Aorta (tissue), 5 donors: ENCODE results near the gene AASDH. TPM values are rescaled to one million over a fixed set of nuclear protein-coding genes. Genes with fewer than 3 reads are reported as not detected.
"Not testable (repeated sequence)": the region's sequence is repeated elsewhere in the genome, so short reads cannot be mapped to it uniquely, and the experiment has no call there.

Experiments used
- ATAC-seq: fragments of 200-7000 bp; cut with Tn5 transposase; one replicate; pipeline ENCODE4 v1.9.1; 2022; ENCODE audit warnings: moderate library complexity; ENCODE audit not compliant: low FRiP score
- DNase-seq, 2 donors: peaks; one replicate each; pipeline ENCODE4 v3.0.0-alpha.2; 2020
- H3K27ac ChIP-seq, 2 donors: one replicate each; pipeline ENCODE4 v1.5.1; 2013; ENCODE audit warnings: low read length in 2 of 2, mild to moderate bottlenecking in 2 of 2, moderate library complexity in 2 of 2, control low read depth in 1 of 2, inconsistent platforms in 1 of 2, low read depth in 1 of 2
- H3K27me3 ChIP-seq, 2 donors: one replicate each; pipeline ENCODE4 v1.6.1; 2013; ENCODE audit warnings: control low read depth in 1 of 2, low read length in 1 of 2, mild to moderate bottlenecking in 1 of 2, moderate library complexity in 1 of 2; ENCODE audit not compliant: insufficient read depth in 2 of 2, control insufficient read depth in 1 of 2
- H3K36me3 ChIP-seq, 2 donors: one replicate each; pipeline ENCODE4 v1.6.1; 2013; ENCODE audit warnings: control low read depth in 1 of 2, low read length in 1 of 2, mild to moderate bottlenecking in 1 of 2; ENCODE audit not compliant: insufficient read depth in 2 of 2, control insufficient read depth in 1 of 2
- H3K4me1 ChIP-seq, 2 donors: one replicate each; pipeline ENCODE4 v1.6.1; 2013; ENCODE audit warnings: low read length in 2 of 2, control low read depth in 1 of 2, mild to moderate bottlenecking in 1 of 2, moderate library complexity in 1 of 2; ENCODE audit not compliant: insufficient read depth in 2 of 2, control insufficient read depth in 1 of 2
- H3K4me3 ChIP-seq, 2 donors: one replicate each; pipeline ENCODE4 v1.5.1; 2013; ENCODE audit warnings: low read length in 2 of 2, control low read depth in 1 of 2, mild to moderate bottlenecking in 1 of 2
- H3K9me3 ChIP-seq: one replicate; pipeline ENCODE4 v1.6.1; 2013; ENCODE audit warnings: mild to moderate bottlenecking, low read length; ENCODE audit not compliant: control insufficient read depth
- WGBS, 2 donors: extraction: QIAGEN DNeasy Blood & Tissue Kit; methylation state at CpG; one replicate each; pipeline ENCODE4 v1.1.7; 2013; 5-methylcytosine and 5-hydroxymethylcytosine counted together
- intact Hi-C, 2 donors: fragments of 100-400 bp; cut with DNase I; formaldehyde crosslinking; loops; one replicate each; pipeline versions ENCODE4 v1.14.2 to v1.15.0; 2022
- polyA plus RNA-seq, 2 donors: library from polyadenylated mRNA; stranded (reverse); fragments of 200-250 nt; gene quantifications; one replicate each; pipeline ENCODE4 v1.2.3, GENCODE V29; 2013
- total RNA-seq, 2 donors: library from RNA; stranded (reverse); fragmentation: NEBNext Ultra II Directional; extraction: Animal tissue kit (Norgen Biotek cat#: 25700); gene quantifications; one replicate each; pipeline ENCODE4 v1.2.1, GENCODE V29; 2021
- donor health status: healthy with polysubstance abuse.
- donor health status: Bipolar disorder and iron deficiency.
- donor health status: DM: no; HTN: no; CAD: no.
- donor health status: DM: no; HTN: no; CAD: no.
- donor health status: DM: yes; HTN: yes; CAD: no.

AASDH gene
- total and polyA plus RNA-seq, 4 donors: 3.6 to 12.2 (median 6.6) TPM

DNA sequence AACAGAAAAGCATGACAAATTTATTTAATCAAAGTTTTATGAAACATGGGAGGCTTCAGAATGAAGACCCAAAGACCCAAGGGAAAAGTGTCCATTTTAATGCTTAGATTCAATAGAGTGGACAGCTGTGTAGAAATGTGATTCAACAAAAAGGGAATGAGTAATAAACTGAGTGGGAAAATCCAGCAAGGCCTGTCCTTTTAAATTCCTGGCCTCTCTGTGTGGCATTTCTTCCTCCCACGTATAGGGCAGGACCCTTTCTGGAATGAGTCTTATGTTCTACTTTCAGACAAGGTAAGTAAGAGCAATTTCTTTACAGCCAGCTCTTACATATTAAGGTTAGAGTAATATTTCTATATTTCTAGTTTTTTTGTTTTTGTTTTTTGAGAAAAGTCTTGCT, 14.5 kb downstream of the AASDH start:
- DNase-seq: no peak
- 0 to 50% methylated on average over 1 of the region's 1 CpG for WGBS, 2 donors

DNA sequence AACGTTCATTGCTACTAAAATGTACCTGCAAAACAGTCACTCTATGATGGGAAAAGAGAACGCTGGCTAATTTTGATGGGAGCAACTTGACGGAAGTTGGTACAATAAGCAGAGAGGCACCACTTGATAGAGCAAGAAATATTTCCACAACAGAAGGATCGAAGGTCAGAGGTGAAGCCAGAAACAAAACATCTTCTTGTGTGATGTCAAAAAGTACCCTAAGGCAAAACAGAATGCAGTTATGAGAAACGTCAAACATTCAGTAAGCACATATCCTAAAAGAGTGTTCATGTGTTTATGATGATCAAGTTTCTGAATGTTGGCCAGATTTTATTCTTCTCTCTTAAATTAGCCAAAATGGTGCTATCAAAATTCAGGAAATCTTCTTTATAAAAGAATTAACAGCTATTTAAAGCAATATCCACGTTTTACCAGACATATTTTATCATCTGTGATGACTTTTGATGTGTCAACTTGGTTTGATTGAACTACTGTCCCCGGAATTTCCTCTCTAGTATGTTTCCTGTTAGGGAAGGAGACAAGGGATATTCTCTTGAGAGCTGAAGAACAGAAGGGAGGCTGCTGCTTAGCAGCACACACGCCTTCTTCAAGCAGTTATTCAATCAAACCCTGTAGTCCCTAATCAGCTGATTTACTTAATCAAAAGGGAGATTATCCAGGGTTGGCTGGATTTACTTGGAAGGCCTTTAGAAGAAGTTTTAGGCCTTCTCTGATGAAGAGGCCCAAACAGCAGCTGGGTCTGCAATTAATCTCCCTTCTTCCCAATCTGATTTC, 15.7 kb downstream of the AASDH start:
- H3K4me1 ChIP-seq: no peaks in the 10 kb centered on the region
- no peaks in the 10 kb centered on the region for H3K27me3 ChIP-seq
- WGBS, 2 donors: 60 to 70% methylated on average over 8 of the region's 8 CpGs
- H3K4me3 ChIP-seq: no peak overlapping the region
- no peaks in the 10 kb centered on the region for H3K9me3 ChIP-seq
- intact Hi-C loops: no loop called here
- DNase-seq (no peak), ATAC-seq (no peak)
- peaks cover 0 to 5% of the 10 kb centered on the region in 2 donors for H3K36me3 ChIP-seq
- H3K27ac ChIP-seq: no peak overlapping the region

More for the DNA sequence above, 14.5 kb downstream of the AASDH start:
- no peak overlapping the region for H3K4me3 ChIP-seq
- no peak overlapping the region for H3K27ac ChIP-seq
- no peaks in the 10 kb centered on the region for H3K27me3 ChIP-seq
- peaks cover 0 to 5% of the 10 kb centered on the region in 2 donors for H3K36me3 ChIP-seq
- H3K4me1 ChIP-seq: no peaks in the 10 kb centered on the region
- no peak for ATAC-seq
- intact Hi-C loops: no loop called here
- no peaks in the 10 kb centered on the region for H3K9me3 ChIP-seq

DNA sequence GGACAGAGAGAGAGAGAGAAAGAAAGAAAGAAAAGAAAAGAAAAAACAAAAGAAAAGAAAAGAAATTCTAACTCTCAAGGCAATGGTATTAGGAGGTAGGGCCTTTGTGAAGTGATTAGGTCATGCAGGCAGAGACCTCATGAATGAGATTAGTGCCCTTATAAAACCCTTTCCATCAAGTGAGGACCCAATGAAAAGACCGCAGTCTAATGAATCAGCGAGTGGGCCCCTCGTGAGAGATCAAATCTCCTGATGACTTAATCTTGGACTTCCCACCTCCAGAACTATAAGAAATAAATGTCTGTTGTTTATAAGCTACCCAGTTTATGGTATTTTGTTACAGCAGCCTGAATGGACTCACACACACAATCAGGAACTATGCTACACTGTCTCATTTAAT, 16.9 kb downstream of the AASDH start:
- no peaks in the 10 kb centered on the region for H3K4me1 ChIP-seq
- no peaks in the 10 kb centered on the region for H3K9me3 ChIP-seq
- no peak overlapping the region for H3K4me3 ChIP-seq
- intact Hi-C loops: no loop called here
- no peaks in the 10 kb centered on the region for H3K27me3 ChIP-seq
- no peak overlapping the region for H3K27ac ChIP-seq
- 95 to 96% methylated on average over 3 of the region's 3 CpGs for WGBS, 2 donors
- ATAC-seq (no peak), DNase-seq (no peak)
- peaks cover 0 to 5% of the 10 kb centered on the region in 2 donors for H3K36me3 ChIP-seq

DNA sequence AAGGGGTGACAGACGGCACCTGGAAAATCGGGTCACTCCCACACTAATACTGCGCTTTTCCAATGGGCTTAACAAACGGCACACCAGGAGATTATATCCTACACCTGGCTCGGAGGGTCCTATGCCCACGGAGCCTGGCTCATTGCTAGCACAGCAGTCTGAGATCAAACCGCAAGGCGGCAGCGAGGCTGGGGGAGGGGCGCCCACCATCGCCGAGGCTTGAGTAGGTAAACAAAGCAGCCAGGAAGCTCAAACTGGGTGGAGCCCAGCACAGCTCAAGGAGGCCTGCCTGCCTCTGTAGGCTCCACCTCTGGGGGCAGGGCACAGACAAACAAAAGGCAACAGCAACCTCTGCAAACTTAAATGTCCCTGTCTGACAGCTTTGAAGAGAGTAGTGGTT, 24.3 kb downstream of the AASDH start:
- ATAC-seq, intact Hi-C loops, H3K27me3 ChIP-seq, DNase-seq, H3K27ac ChIP-seq, H3K36me3 ChIP-seq, H3K4me3 ChIP-seq, H3K9me3 ChIP-seq, H3K4me1 ChIP-seq: not testable (repeated sequence)
- WGBS, 2 donors: 97 to 98% methylated on average over 12 of the region's 12 CpGs

DNA sequence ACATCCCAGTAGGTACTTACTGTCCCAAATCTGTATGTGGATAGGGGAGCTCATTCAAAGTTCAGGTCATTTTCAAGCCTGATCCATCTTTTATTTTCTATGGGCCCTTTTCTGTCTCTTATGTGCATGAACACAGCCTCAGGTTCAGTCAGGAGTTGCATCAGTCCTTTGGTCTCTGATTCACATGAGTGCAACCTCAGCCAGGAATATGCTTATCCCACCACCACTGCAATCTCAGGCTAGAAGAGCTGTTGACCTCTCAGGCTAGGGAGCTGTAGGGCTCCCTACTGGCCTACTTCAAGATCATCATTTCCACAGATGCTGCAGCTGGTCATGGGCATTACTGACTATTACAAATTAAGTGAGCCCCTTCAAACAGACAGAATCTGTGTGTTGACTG, 27.2 kb downstream of the AASDH start:
- no peak for ATAC-seq
- no peaks in the 10 kb centered on the region for H3K27me3 ChIP-seq
- no peaks in the 10 kb centered on the region for H3K36me3 ChIP-seq
- no peak for DNase-seq
- no peaks in the 10 kb centered on the region for H3K9me3 ChIP-seq
- intact Hi-C loops: no loop called here
- no peak overlapping the region for H3K27ac ChIP-seq
- H3K4me3 ChIP-seq: no peak overlapping the region
- no peaks in the 10 kb centered on the region for H3K4me1 ChIP-seq

DNA sequence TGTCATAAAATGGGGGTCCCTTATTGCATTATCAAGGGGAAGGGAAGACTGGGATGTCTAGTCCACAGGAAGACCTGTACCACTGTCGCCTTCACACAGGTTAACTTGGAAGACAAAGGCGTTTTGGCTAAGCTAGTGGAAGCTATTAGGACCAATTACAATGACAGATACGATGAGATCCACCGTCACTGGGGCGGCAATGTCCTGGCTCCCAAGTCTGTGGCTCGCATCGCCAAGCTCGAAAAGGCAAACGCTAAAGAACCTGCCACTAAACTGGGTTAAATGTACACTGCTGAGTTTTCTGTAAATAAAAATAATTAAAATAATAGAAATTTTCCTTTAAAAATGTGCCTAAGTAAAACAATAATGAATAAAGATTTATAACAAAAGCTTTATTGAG, 30.6 kb downstream of the AASDH start:
- ATAC-seq (no peak), DNase-seq (no peak)
- H3K9me3 ChIP-seq: no peaks in the 10 kb centered on the region
- H3K27me3 ChIP-seq: no peaks in the 10 kb centered on the region
- intact Hi-C loops: no loop called here
- H3K4me1 ChIP-seq: no peaks in the 10 kb centered on the region
- H3K27ac ChIP-seq: no peak overlapping the region
- no peaks in the 10 kb centered on the region for H3K36me3 ChIP-seq
- 98% methylated on average over 9 of the region's 9 CpGs for WGBS, 2 donors
- no peak overlapping the region for H3K4me3 ChIP-seq

DNA sequence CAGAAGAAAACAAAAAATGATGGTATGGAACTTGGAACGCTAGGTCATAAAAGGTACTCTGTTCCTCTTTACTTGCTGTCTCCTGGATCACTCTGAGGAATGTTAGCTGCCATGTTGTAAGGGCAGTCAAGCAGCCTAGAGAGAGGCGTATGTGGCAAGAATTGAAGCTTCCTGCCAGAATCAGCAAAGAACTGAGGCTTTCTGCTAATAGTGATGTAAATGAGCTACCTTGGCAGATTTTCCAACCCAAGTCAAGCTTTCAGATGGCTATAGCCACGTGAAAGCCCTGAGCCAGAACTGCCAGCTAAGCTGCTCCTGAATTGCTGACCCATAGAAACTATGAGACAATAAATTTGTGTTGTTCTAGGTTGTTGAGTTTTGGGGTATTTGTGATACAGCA, 38.7 kb downstream of the AASDH start:
- 88 to 93% methylated on average over 3 of the region's 3 CpGs for WGBS, 2 donors
- no peaks in the 10 kb centered on the region for H3K4me1 ChIP-seq
- H3K4me3 ChIP-seq: no peak overlapping the region
- H3K27me3 ChIP-seq: no peaks in the 10 kb centered on the region
- no peak for ATAC-seq
- H3K9me3 ChIP-seq: no peaks in the 10 kb centered on the region
- intact Hi-C loops: no loop called here
- H3K36me3 ChIP-seq: peaks cover 0 to 3% of the 10 kb centered on the region in 2 donors
- no peak overlapping the region for H3K27ac ChIP-seq
- DNase-seq: no peak

DNA sequence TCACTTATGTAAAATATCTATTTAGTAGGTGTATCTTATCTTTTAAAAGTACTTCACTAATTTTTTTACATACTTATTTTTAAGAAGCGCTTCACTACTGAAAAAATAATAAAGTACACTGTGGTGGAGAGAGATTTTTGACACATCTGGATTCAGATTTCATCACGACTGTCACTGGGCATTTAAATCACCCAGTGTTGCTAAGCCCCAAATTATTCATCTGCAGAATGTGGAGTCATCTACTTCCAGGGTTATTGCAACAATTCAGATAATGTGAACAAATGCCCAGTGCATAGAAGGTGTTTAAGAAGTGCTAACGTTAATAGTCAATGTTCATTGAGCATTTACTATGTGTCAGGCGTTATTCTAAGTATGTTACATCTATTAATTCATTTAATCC, 41.8 kb downstream of the AASDH start:
- peaks cover 0 to 3% of the 10 kb centered on the region in 2 donors for H3K36me3 ChIP-seq
- 83 to 88% methylated on average over 4 of the region's 4 CpGs for WGBS, 2 donors

DNA sequence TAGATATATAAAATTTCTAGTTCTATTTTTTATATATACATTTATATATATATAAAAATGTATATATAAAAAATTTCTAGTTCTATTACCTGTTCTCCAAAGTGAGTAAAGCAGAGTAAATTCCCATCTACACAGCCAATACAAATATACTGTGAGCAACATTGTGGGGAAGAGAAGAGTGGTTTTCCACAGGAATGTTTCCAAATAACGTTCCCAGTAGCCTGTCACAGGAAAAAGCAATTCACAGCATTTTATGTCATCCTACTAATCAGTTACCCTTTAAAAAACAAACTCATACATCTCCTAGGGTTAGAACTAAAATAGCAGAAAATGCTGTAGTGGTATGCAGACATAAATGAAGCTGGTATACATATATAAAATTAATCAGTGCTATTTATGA, 44.5 kb downstream of the AASDH start:
- Histone ChIP-seq H3K4me3 (no peak overlapping the region), H3K9me3 (no peaks in the 10 kb centered on the region), H3K36me3 (peaks cover 2 to 3% of the 10 kb centered on the region in 2 donors), H3K27ac (no peak overlapping the region), H3K4me1 (no peaks in the 10 kb centered on the region), H3K27me3 (no peaks in the 10 kb centered on the region)
- ATAC-seq (no peak), DNase-seq (no peak)
- intact Hi-C loops: no loop called here
- 6 to 9% methylated on average over 1 of the region's 1 CpG for WGBS, 2 donors

More for the DNA sequence above, 41.8 kb downstream of the AASDH start:
- no peak for ATAC-seq
- intact Hi-C loops: no loop called here
- H3K27ac ChIP-seq: no peak overlapping the region
- no peak for DNase-seq
- no peaks in the 10 kb centered on the region for H3K4me1 ChIP-seq
- no peaks in the 10 kb centered on the region for H3K27me3 ChIP-seq
- H3K9me3 ChIP-seq: no peaks in the 10 kb centered on the region
- no peak overlapping the region for H3K4me3 ChIP-seq
